Neuronal stem cell (in vitro differentiated cells): ENCODE results near the gene CCHCR1.
"Not testable (repeated sequence)": the region's sequence is repeated elsewhere in the genome, so short reads cannot be mapped to it uniquely, and the experiment has no call there.

Experiments
- DNase-seq: peaks from one replicate; pipeline ENCODE4 v3.0.0-alpha.2; 2013; ENCODE audit warnings: low spot score
- H2AFZ ChIP-seq: one replicate; pipeline ENCODE4 v1.6.1; 2013; ENCODE audit warnings: mild to moderate bottlenecking, low read length, inconsistent platforms
- H2AK5ac ChIP-seq: 2 replicates; pipeline ENCODE4 v1.6.1; 2013; ENCODE audit warnings: low read depth, mild to moderate bottlenecking, inconsistent platforms, low read length, moderate library complexity, mixed read lengths
- H2BK120ac ChIP-seq: 2 replicates; pipeline ENCODE4 v1.6.1; 2013; ENCODE audit warnings: low read depth, mild to moderate bottlenecking, inconsistent platforms, low read length, moderate library complexity, mixed read lengths
- H2BK12ac ChIP-seq: one replicate; pipeline ENCODE4 v1.6.1; 2013; ENCODE audit warnings: low read length, inconsistent platforms
- H2BK15ac ChIP-seq: 2 replicates; pipeline ENCODE4 v1.6.1; 2013; ENCODE audit warnings: mild to moderate bottlenecking, low read length, inconsistent platforms, mixed read lengths
- H2BK5ac ChIP-seq: one replicate; pipeline ENCODE4 v1.6.1; 2013; ENCODE audit warnings: inconsistent platforms, mild to moderate bottlenecking, low read length, moderate library complexity
- H3K14ac ChIP-seq: one replicate; pipeline ENCODE4 v1.6.1; 2013; ENCODE audit warnings: low read length, inconsistent platforms
- H3K18ac ChIP-seq: 2 replicates; pipeline ENCODE4 v1.6.1; 2013; ENCODE audit warnings: low read length, inconsistent platforms
- H3K23ac ChIP-seq: 2 replicates; pipeline ENCODE4 v1.6.1; 2013; ENCODE audit warnings: low read depth, mild to moderate bottlenecking, mixed read lengths, low read length, inconsistent platforms; ENCODE audit not compliant: poor library complexity
- H3K27ac ChIP-seq: replicated peaks from 3 replicates; pipeline ENCODE4 v1.5.1; 2013; ENCODE audit warnings: low read length, inconsistent platforms
- H3K27me3 ChIP-seq, 3 experiments: 2 replicates each; pipeline ENCODE4 v1.6.1; 2013; ENCODE audit warnings: low read length in 3 of 3, mild to moderate bottlenecking in 2 of 3, inconsistent platforms in 1 of 3, low read depth in 1 of 3, mixed read lengths in 1 of 3, moderate library complexity in 1 of 3; ENCODE audit not compliant: control insufficient read depth in 3 of 3, insufficient read depth in 3 of 3
- H3K36me3 ChIP-seq, 2 donors: replicated peaks in 1 of 2; 2 replicates each; pipeline ENCODE4 v1.6.1; 2013; ENCODE audit warnings: low read length in 2 of 2; ENCODE audit not compliant: control insufficient read depth in 2 of 2, insufficient read depth in 2 of 2
- H3K4ac ChIP-seq: 2 replicates; pipeline ENCODE4 v1.6.1; 2013; ENCODE audit warnings: inconsistent platforms, mild to moderate bottlenecking, low read length, moderate library complexity
- H3K4me1 ChIP-seq, 2 donors: 1 replicate in 1 of 2; 2 replicates in 1 of 2; pipeline ENCODE4 v1.6.1; 2013; ENCODE audit warnings: low read length in 2 of 2, low read depth in 1 of 2; ENCODE audit not compliant: control insufficient read depth in 2 of 2, insufficient read depth in 1 of 2
- H3K4me2 ChIP-seq: one replicate; pipeline ENCODE4 v1.6.1; 2013; ENCODE audit warnings: mild to moderate bottlenecking, low read length, inconsistent platforms; ENCODE audit not compliant: insufficient read depth, poor library complexity, severe bottlenecking
- H3K4me3 ChIP-seq, 2 donors: 2 replicates each; pipeline ENCODE4 v1.5.1; 2013; ENCODE audit warnings: low read length in 2 of 2, mild to moderate bottlenecking in 2 of 2, inconsistent platforms in 1 of 2, moderate library complexity in 1 of 2
- H3K79me1 ChIP-seq: one replicate; pipeline ENCODE4 v1.6.1; 2013; ENCODE audit warnings: low read depth, mild to moderate bottlenecking, inconsistent platforms, low read length, moderate library complexity
- H3K9ac ChIP-seq: one replicate; pipeline ENCODE4 v1.6.1; 2013; ENCODE audit warnings: mild to moderate bottlenecking, low read depth, low read length, inconsistent platforms; ENCODE audit not compliant: poor library complexity
- H3K9me3 ChIP-seq, 2 donors: replicated peaks in 1 of 2; 2 replicates each; pipeline versions ENCODE3 to v1.6.1; 2013; ENCODE audit warnings: low read length in 2 of 2, mild to moderate bottlenecking in 2 of 2, inconsistent platforms in 1 of 2, low read depth in 1 of 2, mixed read lengths in 1 of 2, moderate library complexity in 1 of 2; ENCODE audit not compliant: control insufficient read depth in 2 of 2, insufficient read depth in 1 of 2
- H4K8ac ChIP-seq: one replicate; pipeline ENCODE4 v1.6.1; 2013; ENCODE audit warnings: low read depth, mild to moderate bottlenecking, inconsistent platforms, low read length, moderate library complexity
- H4K91ac ChIP-seq: one replicate; pipeline ENCODE4 v1.6.1; 2013; ENCODE audit warnings: low read length, low read depth, mild to moderate bottlenecking, inconsistent platforms; ENCODE audit not compliant: poor library complexity
- WGBS, 2 donors: extraction: QIAGEN DNeasy Blood & Tissue Kit; methylation state at CpG; one replicate each; pipeline ENCODE4 v1.1.7; 2013; ENCODE audit warnings: missing lambda C conversion rate in 2 of 2, mixed read lengths in 1 of 2; ENCODE audit not compliant: insufficient read length in 2 of 2, insufficient replicate concordance in 1 of 2; ENCODE audit errors: extremely low coverage in 2 of 2; 5-methylcytosine and 5-hydroxymethylcytosine counted together

CCHCR1 gene

GRCh38 chr6:31192431-31193105 lies 35.0 kb upstream of the CCHCR1 start:
- not testable (repeated sequence) for H3K36me3 ChIP-seq, H2AK5ac ChIP-seq, H3K4me1 ChIP-seq, H2BK15ac ChIP-seq, H2BK5ac ChIP-seq, H3K9me3 ChIP-seq, H4K91ac ChIP-seq, H4K8ac ChIP-seq, H3K4ac ChIP-seq, H2AFZ ChIP-seq, H3K23ac ChIP-seq, H3K79me1 ChIP-seq, H3K4me3 ChIP-seq, H2BK120ac ChIP-seq, H3K18ac ChIP-seq, H3K27me3 ChIP-seq, H3K4me2 ChIP-seq, H3K14ac ChIP-seq, H3K27ac ChIP-seq, H2BK12ac ChIP-seq, H3K9ac ChIP-seq
- DNase-seq: peak; percentile 47
- no CpG with 5 or more reads among the region's 10 CpGs for WGBS, 2 donors

GRCh38 chr6:31190488-31190887 lies 32.9 kb upstream of the CCHCR1 start:
- Histone ChIP-seq H3K23ac (no peak overlapping the region), H3K18ac (no peak overlapping the region), H3K9ac (no peak overlapping the region), H3K14ac (no peak overlapping the region), H3K4me1 (no peaks in the 10 kb centered on the region), H3K4ac (no peak overlapping the region), H3K27me3 (no peaks in the 10 kb centered on the region), H3K79me1 (no peaks in the 10 kb centered on the region), H3K4me2 (no peak overlapping the region), H2AFZ (no peak overlapping the region), H2BK15ac (no peak overlapping the region), H2BK12ac (no peak overlapping the region), H4K91ac (no peak overlapping the region), H2AK5ac (no peak overlapping the region), H3K4me3 (no peak overlapping the region), H2BK120ac (no peak overlapping the region), H3K36me3 (no peaks in the 10 kb centered on the region), H3K9me3 (no peaks in the 10 kb centered on the region), H2BK5ac (no peak overlapping the region), H4K8ac (no peak overlapping the region), H3K27ac (no peak overlapping the region)
- WGBS, 2 donors: no CpG with 5 or more reads among the region's 4 CpGs
- no peak for DNase-seq

- not testable (repeated sequence) for H2AK5ac ChIP-seq, H3K4me3 ChIP-seq, H3K27ac ChIP-seq, H2BK120ac ChIP-seq, H3K9me3 ChIP-seq, H3K79me1 ChIP-seq, H2AFZ ChIP-seq, H3K4ac ChIP-seq, H3K4me2 ChIP-seq, H2BK5ac ChIP-seq, H3K18ac ChIP-seq, H3K23ac ChIP-seq, H2BK12ac ChIP-seq, H4K91ac ChIP-seq, H3K27me3 ChIP-seq, H3K9ac ChIP-seq, DNase-seq, H2BK15ac ChIP-seq, H3K14ac ChIP-seq, H3K4me1 ChIP-seq, H4K8ac ChIP-seq, H3K36me3 ChIP-seq
- no CpG with 5 or more reads among the region's 3 CpGs for WGBS, 2 donors
Measured at GRCh38 chr6:31189223-31189622, 31.6 kb upstream of the CCHCR1 start.

GRCh38 chr6:31187780-31188194 lies 30.2 kb upstream of the CCHCR1 start:
- Histone ChIP-seq H3K23ac (no peak overlapping the region), H4K8ac (no peak overlapping the region)

More at GRCh38 chr6:31187780-31188194, 30.2 kb upstream of the CCHCR1 start:
- H3K27me3 ChIP-seq: peaks cover 0 to 2% (median 0%) of the 10 kb centered on the region in 3 experiments
- no peak overlapping the region for H3K9ac ChIP-seq
- H3K18ac ChIP-seq: no peak overlapping the region
- no peak overlapping the region for H3K4me2 ChIP-seq
- DNase-seq: no peak
- H2BK5ac ChIP-seq: no peak overlapping the region
- no peak overlapping the region for H2BK15ac ChIP-seq
- no CpG with 5 or more reads among the region's 5 CpGs for WGBS, 2 donors
- no peak overlapping the region for H2BK12ac ChIP-seq
- no peak overlapping the region for H2AFZ ChIP-seq
- no peak overlapping the region for H2AK5ac ChIP-seq
- H3K4me1 ChIP-seq: no peaks in the 10 kb centered on the region
- no peak overlapping the region for H2BK120ac ChIP-seq
- no peak overlapping the region for H3K14ac ChIP-seq
- no peak overlapping the region for H3K27ac ChIP-seq
- no peaks in the 10 kb centered on the region for H3K9me3 ChIP-seq
- H3K4ac ChIP-seq: no peak overlapping the region
- no peaks in the 10 kb centered on the region for H3K79me1 ChIP-seq
- H4K91ac ChIP-seq: no peak overlapping the region
- no peak overlapping the region for H3K4me3 ChIP-seq
- no peaks in the 10 kb centered on the region for H3K36me3 ChIP-seq
